Mammary epithelial cell (primary cell): ENCODE results near the gene ACSL3.
"Not testable (repeated sequence)": the region's sequence is repeated elsewhere in the genome, so short reads cannot be mapped to it uniquely, and the experiment has no call there.

ENCODE experiments used
- EZH2 ChIP-seq: IDR thresholded peaks from 2 replicates; pipeline ENCODE4 v1.6.1; 2012; ENCODE audit warnings: low read length, inconsistent platforms, borderline replicate concordance
- TF ChIP-seq, protein P1 (sequence below), 2 donors: IDR thresholded peaks in 1 of 2; conservative IDR thresholded peaks in 1 of 2; 2 replicates each; pipeline ENCODE4 v1.5.1; 2011 to 2012; ENCODE audit warnings: inconsistent platforms in 2 of 2, low read length in 2 of 2, mild to moderate bottlenecking in 2 of 2, control low read depth in 1 of 2, low read depth in 1 of 2; ENCODE audit not compliant: insufficient read depth in 1 of 2; ENCODE audit errors: extremely low read depth in 1 of 2

DNA sequence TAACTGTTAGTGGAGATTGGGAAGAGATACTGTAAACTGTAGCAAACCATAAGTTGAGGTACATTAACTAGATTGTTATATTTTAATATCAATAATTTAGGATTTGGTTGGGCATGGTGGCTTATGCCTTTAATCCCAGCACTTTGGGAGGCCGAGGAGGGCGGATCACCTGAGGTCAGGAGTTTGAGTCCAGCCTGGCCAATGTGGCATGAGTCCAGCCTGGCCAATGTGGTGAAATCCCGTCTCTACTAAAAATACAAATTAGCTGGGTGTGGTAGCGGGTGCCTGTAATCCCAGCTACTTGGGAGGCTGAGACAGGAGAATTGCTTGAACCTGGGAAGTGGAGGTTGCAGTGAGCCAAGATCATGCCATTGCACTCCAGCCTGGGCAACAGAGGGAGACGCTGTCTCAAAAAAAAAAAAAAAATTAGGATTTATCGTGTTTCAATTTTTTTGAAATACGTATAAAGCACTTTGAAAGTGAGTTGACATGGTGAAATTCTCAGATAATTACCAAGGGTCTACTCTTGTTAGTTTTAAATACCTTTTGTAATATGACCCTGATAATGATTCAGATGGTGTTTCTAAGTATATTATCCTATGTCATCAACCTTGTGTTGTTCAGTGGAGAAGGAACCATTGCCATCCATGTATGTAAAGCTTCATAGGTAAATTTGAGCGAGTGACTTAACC lies 7.9 kb downstream of the ACSL3 start:
- TF ChIP-seq, protein P1, sequence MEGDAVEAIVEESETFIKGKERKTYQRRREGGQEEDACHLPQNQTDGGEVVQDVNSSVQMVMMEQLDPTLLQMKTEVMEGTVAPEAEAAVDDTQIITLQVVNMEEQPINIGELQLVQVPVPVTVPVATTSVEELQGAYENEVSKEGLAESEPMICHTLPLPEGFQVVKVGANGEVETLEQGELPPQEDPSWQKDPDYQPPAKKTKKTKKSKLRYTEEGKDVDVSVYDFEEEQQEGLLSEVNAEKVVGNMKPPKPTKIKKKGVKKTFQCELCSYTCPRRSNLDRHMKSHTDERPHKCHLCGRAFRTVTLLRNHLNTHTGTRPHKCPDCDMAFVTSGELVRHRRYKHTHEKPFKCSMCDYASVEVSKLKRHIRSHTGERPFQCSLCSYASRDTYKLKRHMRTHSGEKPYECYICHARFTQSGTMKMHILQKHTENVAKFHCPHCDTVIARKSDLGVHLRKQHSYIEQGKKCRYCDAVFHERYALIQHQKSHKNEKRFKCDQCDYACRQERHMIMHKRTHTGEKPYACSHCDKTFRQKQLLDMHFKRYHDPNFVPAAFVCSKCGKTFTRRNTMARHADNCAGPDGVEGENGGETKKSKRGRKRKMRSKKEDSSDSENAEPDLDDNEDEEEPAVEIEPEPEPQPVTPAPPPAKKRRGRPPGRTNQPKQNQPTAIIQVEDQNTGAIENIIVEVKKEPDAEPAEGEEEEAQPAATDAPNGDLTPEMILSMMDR (conservative IDR thresholded peaks at IDR 0.05 in 1 of 2, IDR thresholded peaks at IDR 0.05 in 1 of 2; ENCODE audit: extremely low read depth in 1 of 2, insufficient read depth in 1 of 2, low read depth in 1 of 2, low read length in 2 of 2) = not testable (repeated sequence)
- not testable (repeated sequence) for TF ChIP-seq EZH2
